ENCODE measurements around the gene AMPH.
"Not testable (repeated sequence)": the region's sequence is repeated elsewhere in the genome, so short reads cannot be mapped to it uniquely, and the experiment has no call there.

Gene AMPH

GRCh38 chr7:38452681-38453108, 178.5 kb downstream of the AMPH start:
- DNase-seq = no peak

GRCh38 chr7:38451840-38452239, 179.3 kb downstream of the AMPH start:
- peak; percentile 15 for DNase-seq

- no peak for DNase-seq
These were observed 182.5 kb downstream of the AMPH start for GRCh38 chr7:38448584-38449234.

- DNase-seq = no peak
These were observed 183.1 kb downstream of the AMPH start for GRCh38 chr7:38448054-38448453.

- DNase-seq = no peak
These were observed 192.2 kb downstream of the AMPH start for GRCh38 chr7:38438970-38439369.

GRCh38 chr7:38432671-38433070, 198.5 kb downstream of the AMPH start:
- no peak for DNase-seq

- DNase-seq = no peak
These were observed 199.1 kb downstream of the AMPH start for GRCh38 chr7:38432080-38432479.

- no peak for DNase-seq
These were observed 202.1 kb downstream of the AMPH start for GRCh38 chr7:38429057-38429456.

GRCh38 chr7:38428041-38428440, 203.1 kb downstream of the AMPH start:
- DNase-seq = no peak

GRCh38 chr7:38427279-38427955, 203.8 kb downstream of the AMPH start:
- no peak for DNase-seq

GRCh38 chr7:38425509-38425908, 205.7 kb downstream of the AMPH start:
- no peak for DNase-seq

GRCh38 chr7:38424750-38425463, 206.3 kb downstream of the AMPH start:
- DNase-seq = no peak

- DNase-seq = no peak
These were observed 217.4 kb downstream of the AMPH start for GRCh38 chr7:38413784-38414183.

- no peak for DNase-seq
These were observed 219.8 kb downstream of the AMPH start for GRCh38 chr7:38411404-38411803.

GRCh38 chr7:38410056-38410455, 221.1 kb downstream of the AMPH start:
- no peak for DNase-seq

- no peak for DNase-seq
These were observed 221.6 kb downstream of the AMPH start for GRCh38 chr7:38409531-38409930.

GRCh38 chr7:38398725-38399321, 232.3 kb downstream of the AMPH start:
- peak; percentile 25 for DNase-seq

- DNase-seq = no peak
These were observed 234.3 kb downstream of the AMPH start for GRCh38 chr7:38396852-38397251.

- DNase-seq = not testable (repeated sequence)
These were observed 235.1 kb downstream of the AMPH start for GRCh38 chr7:38395921-38396552.

GRCh38 chr7:38394660-38395059, 236.5 kb downstream of the AMPH start:
- no peak for DNase-seq

- DNase-seq = no peak
These were observed 237.3 kb downstream of the AMPH start for GRCh38 chr7:38393874-38394273.

GRCh38 chr7:38391751-38392150, 239.4 kb downstream of the AMPH start:
- DNase-seq = no peak

- no peak for DNase-seq
These were observed 245.5 kb downstream of the AMPH start for GRCh38 chr7:38385682-38386081.

All from NCI-H1694 (cell line).